ENCODE data around the gene GLIS1.

GLIS1 gene

GRCh38 chr1:53729456-53730223 lies 9.3 kb downstream of the GLIS1 start:
- Histone ChIP-seq H3K36me3 (ENCODE audit: control insufficient read depth in 4 of 4, insufficient read depth in 4 of 4, low read length in 3 of 4) (no peaks in the 10 kb centered on the region), H3K4me1 (ENCODE audit: control extremely low read depth in 1 of 4, control insufficient read depth in 4 of 4, insufficient read depth in 4 of 4, low read length in 3 of 4) (no peaks in the 10 kb centered on the region), H3K9me3 (ENCODE audit: control extremely low read depth in 1 of 5, control insufficient read depth in 4 of 5, insufficient read depth in 2 of 5, low read depth in 1 of 5, low read length in 4 of 5) (no peaks in the 10 kb centered on the region), H3K27me3 (replicated peaks in 2 of 5; ENCODE audit: control insufficient read depth in 4 of 5, insufficient read depth in 5 of 5, low read length in 4 of 5) (peaks cover 0 to 22% (median 7%) of the 10 kb centered on the region in 5 experiments), H3K27ac (ENCODE audit: insufficient read depth in 1 of 2, low read depth in 1 of 2, low read length in 2 of 2, poor library complexity in 1 of 2, severe bottlenecking in 2 of 2) (no peak overlapping the region), H3K4me3 (ENCODE audit: control insufficient read depth in 1 of 7, extremely low read depth in 1 of 7, insufficient read depth in 4 of 7, low read depth in 2 of 7, low read length in 6 of 7) (no peak overlapping the region)
- WGBS (ENCODE audit: insufficient coverage): 93% methylated on average over 12 of the region's 16 CpGs
- no peak for DNase-seq
- POLR2A ChIA-PET: no interaction called here
- CTCF ChIA-PET: no interaction called here

- H3K27me3 ChIP-seq (replicated peaks in 2 of 5; ENCODE audit: control insufficient read depth in 4 of 5, insufficient read depth in 5 of 5, low read length in 4 of 5): peaks cover 0 to 15% (median 5%) of the 10 kb centered on the region in 5 experiments
- 94% methylated on average over 16 of the region's 17 CpGs for WGBS (ENCODE audit: insufficient coverage)
- ChIA-PET CTCF (interaction anchor here (1.2 kb wide), 1 partner anchor 247 kb away, joined by 3 read pairs; no protein-coding TSS in a partner anchor), POLR2A (no interaction called here)
- no peak overlapping the region for H3K27ac ChIP-seq (ENCODE audit: insufficient read depth in 1 of 2, low read depth in 1 of 2, low read length in 2 of 2, poor library complexity in 1 of 2, severe bottlenecking in 2 of 2)
- DNase-seq: no peak
- no peak overlapping the region for H3K4me3 ChIP-seq (ENCODE audit: control insufficient read depth in 1 of 7, extremely low read depth in 1 of 7, insufficient read depth in 4 of 7, low read depth in 2 of 7, low read length in 6 of 7)
- H3K36me3 ChIP-seq (ENCODE audit: control insufficient read depth in 4 of 4, insufficient read depth in 4 of 4, low read length in 3 of 4): no peaks in the 10 kb centered on the region
- H3K4me1 ChIP-seq (ENCODE audit: control extremely low read depth in 1 of 4, control insufficient read depth in 4 of 4, insufficient read depth in 4 of 4, low read length in 3 of 4): no peaks in the 10 kb centered on the region
- H3K9me3 ChIP-seq (ENCODE audit: control extremely low read depth in 1 of 5, control insufficient read depth in 4 of 5, insufficient read depth in 2 of 5, low read depth in 1 of 5, low read length in 4 of 5): no peaks in the 10 kb centered on the region
Measured at GRCh38 chr1:53728702-53729455, 10.1 kb downstream of the GLIS1 start.

- no peak for DNase-seq
- no peaks in the 10 kb centered on the region for H3K4me1 ChIP-seq (ENCODE audit: control extremely low read depth in 1 of 4, control insufficient read depth in 4 of 4, insufficient read depth in 4 of 4, low read length in 3 of 4)
- H3K27me3 ChIP-seq (replicated peaks in 2 of 5; ENCODE audit: control insufficient read depth in 4 of 5, insufficient read depth in 5 of 5, low read length in 4 of 5): peaks cover 0 to 10% (median 3%) of the 10 kb centered on the region in 5 experiments
- POLR2A ChIA-PET: no interaction called here
- CTCF ChIA-PET: interaction anchor here (1.2 to 1.5 kb wide), 2 partner anchors 9 to 247 kb away, joined by 3 read pairs; no protein-coding TSS in a partner anchor
- H3K9me3 ChIP-seq (ENCODE audit: control extremely low read depth in 1 of 5, control insufficient read depth in 4 of 5, insufficient read depth in 2 of 5, low read depth in 1 of 5, low read length in 4 of 5): no peaks in the 10 kb centered on the region
- H3K27ac ChIP-seq (ENCODE audit: insufficient read depth in 1 of 2, low read depth in 1 of 2, low read length in 2 of 2, poor library complexity in 1 of 2, severe bottlenecking in 2 of 2): no peak overlapping the region
- 80% methylated on average over 1 of the region's 1 CpG for WGBS (ENCODE audit: insufficient coverage)
- H3K4me3 ChIP-seq (ENCODE audit: control insufficient read depth in 1 of 7, extremely low read depth in 1 of 7, insufficient read depth in 4 of 7, low read depth in 2 of 7, low read length in 6 of 7): no peak overlapping the region
- no peaks in the 10 kb centered on the region for H3K36me3 ChIP-seq (ENCODE audit: control insufficient read depth in 4 of 4, insufficient read depth in 4 of 4, low read length in 3 of 4)
Measured at GRCh38 chr1:53728196-53728595, 10.8 kb downstream of the GLIS1 start.

- H3K27me3 ChIP-seq (replicated peaks in 2 of 5; ENCODE audit: control insufficient read depth in 4 of 5, insufficient read depth in 5 of 5, low read length in 4 of 5): peaks cover 0 to 10% (median 0%) of the 10 kb centered on the region in 5 experiments
- no peak overlapping the region for H3K27ac ChIP-seq (ENCODE audit: insufficient read depth in 1 of 2, low read depth in 1 of 2, low read length in 2 of 2, poor library complexity in 1 of 2, severe bottlenecking in 2 of 2)
- 97% methylated on average over 6 of the region's 7 CpGs for WGBS (ENCODE audit: insufficient coverage)
- no peaks in the 10 kb centered on the region for H3K4me1 ChIP-seq (ENCODE audit: control extremely low read depth in 1 of 4, control insufficient read depth in 4 of 4, insufficient read depth in 4 of 4, low read length in 3 of 4)
- no peaks in the 10 kb centered on the region for H3K36me3 ChIP-seq (ENCODE audit: control insufficient read depth in 4 of 4, insufficient read depth in 4 of 4, low read length in 3 of 4)
- DNase-seq: no peak
- ChIA-PET CTCF (interaction anchor here (0.9 to 1.5 kb wide), 4 partner anchors 10 to 246 kb away, joined by 3 read pairs; no protein-coding TSS in a partner anchor), POLR2A (no interaction called here)
- H3K9me3 ChIP-seq (ENCODE audit: control extremely low read depth in 1 of 5, control insufficient read depth in 4 of 5, insufficient read depth in 2 of 5, low read depth in 1 of 5, low read length in 4 of 5): no peaks in the 10 kb centered on the region
- no peak overlapping the region for H3K4me3 ChIP-seq (ENCODE audit: control insufficient read depth in 1 of 7, extremely low read depth in 1 of 7, insufficient read depth in 4 of 7, low read depth in 2 of 7, low read length in 6 of 7)
Measured at GRCh38 chr1:53727461-53728092, 11.4 kb downstream of the GLIS1 start.

- Histone ChIP-seq H3K27me3 (replicated peaks in 2 of 5; ENCODE audit: control insufficient read depth in 4 of 5, insufficient read depth in 5 of 5, low read length in 4 of 5) (peaks cover 0 to 5% (median 0%) of the 10 kb centered on the region in 5 experiments), H3K4me1 (ENCODE audit: control extremely low read depth in 1 of 4, control insufficient read depth in 4 of 4, insufficient read depth in 4 of 4, low read length in 3 of 4) (no peaks in the 10 kb centered on the region)
- 94% methylated on average over 4 of the region's 8 CpGs for WGBS (ENCODE audit: insufficient coverage)
Measured at GRCh38 chr1:53726009-53726600, 12.9 kb downstream of the GLIS1 start.

GRCh38 chr1:53725238-53725689 lies 13.7 kb downstream of the GLIS1 start:
- DNase-seq: peak; percentile 32 to 52 (median 45)
- no peaks in the 10 kb centered on the region for H3K4me1 ChIP-seq (ENCODE audit: control extremely low read depth in 1 of 4, control insufficient read depth in 4 of 4, insufficient read depth in 4 of 4, low read length in 3 of 4)
- ChIA-PET CTCF (interaction anchor here (1.4 kb wide), 1 partner anchor 8 kb away, joined by 3 read pairs; no protein-coding TSS in a partner anchor), POLR2A (no interaction called here)
- no peaks in the 10 kb centered on the region for H3K36me3 ChIP-seq (ENCODE audit: control insufficient read depth in 4 of 4, insufficient read depth in 4 of 4, low read length in 3 of 4)
- peaks cover 0 to 5% (median 0%) of the 10 kb centered on the region in 5 experiments for H3K27me3 ChIP-seq (replicated peaks in 2 of 5; ENCODE audit: control insufficient read depth in 4 of 5, insufficient read depth in 5 of 5, low read length in 4 of 5)
- 88% methylated on average over 1 of the region's 6 CpGs for WGBS (ENCODE audit: insufficient coverage)
- H3K27ac ChIP-seq (ENCODE audit: insufficient read depth in 1 of 2, low read depth in 1 of 2, low read length in 2 of 2, poor library complexity in 1 of 2, severe bottlenecking in 2 of 2): no peak overlapping the region
- no peak overlapping the region for H3K4me3 ChIP-seq (ENCODE audit: control insufficient read depth in 1 of 7, extremely low read depth in 1 of 7, insufficient read depth in 4 of 7, low read depth in 2 of 7, low read length in 6 of 7)
- H3K9me3 ChIP-seq (ENCODE audit: control extremely low read depth in 1 of 5, control insufficient read depth in 4 of 5, insufficient read depth in 2 of 5, low read depth in 1 of 5, low read length in 4 of 5): no peaks in the 10 kb centered on the region

More at GRCh38 chr1:53726009-53726600, 12.9 kb downstream of the GLIS1 start:
- POLR2A ChIA-PET: no interaction called here
- no peaks in the 10 kb centered on the region for H3K36me3 ChIP-seq (ENCODE audit: control insufficient read depth in 4 of 4, insufficient read depth in 4 of 4, low read length in 3 of 4)
- no peaks in the 10 kb centered on the region for H3K9me3 ChIP-seq (ENCODE audit: control extremely low read depth in 1 of 5, control insufficient read depth in 4 of 5, insufficient read depth in 2 of 5, low read depth in 1 of 5, low read length in 4 of 5)
- CTCF ChIA-PET: interaction anchor here (1.4 to 1.5 kb wide), 2 partner anchors 7 to 241 kb away, joined by 3 read pairs; no protein-coding TSS in a partner anchor
- no peak for DNase-seq
- H3K27ac ChIP-seq (ENCODE audit: insufficient read depth in 1 of 2, low read depth in 1 of 2, low read length in 2 of 2, poor library complexity in 1 of 2, severe bottlenecking in 2 of 2): no peak overlapping the region
- H3K4me3 ChIP-seq (ENCODE audit: control insufficient read depth in 1 of 7, extremely low read depth in 1 of 7, insufficient read depth in 4 of 7, low read depth in 2 of 7, low read length in 6 of 7): no peak overlapping the region

All from common myeloid progenitor, CD34-positive (primary cell).